Mononuclear cell (primary cell): Measurements from ENCODE around the gene MCF2L2. TPM values are rescaled to one million over a fixed set of nuclear protein-coding genes. Genes with fewer than 3 reads are reported as not detected.
"Not testable (repeated sequence)": the region's sequence is repeated elsewhere in the genome, so short reads cannot be mapped to it uniquely, and the experiment has no call there.

Source experiments
- H3K27me3 ChIP-seq: 2 replicates; pipeline ENCODE4 v1.6.0; 2011; ENCODE audit warnings: low read length, control low read depth; ENCODE audit not compliant: insufficient read depth
- H3K4me1 ChIP-seq: 2 replicates; pipeline ENCODE4 v1.5.1; 2011; ENCODE audit warnings: mild to moderate bottlenecking, low read length, control low read depth; ENCODE audit not compliant: insufficient read depth
- H3K4me3 ChIP-seq: 2 replicates; pipeline ENCODE4 v1.5.1; 2011; ENCODE audit warnings: mild to moderate bottlenecking, low read length, moderate library complexity
- H3K9me3 ChIP-seq: 2 replicates; pipeline ENCODE4 v1.5.1; 2011; ENCODE audit warnings: low read depth, mild to moderate bottlenecking, control low read depth, low read length
- total RNA-seq: library from RNA; depleted of rRNA; stranded (reverse); fragments of >200 nt; gene quantifications from one replicate; pipeline ENCODE4 v1.2.3, GENCODE V29; 2012

The MCF2L2 gene
- total RNA-seq, 1 donor: 2.9 TPM

DNA sequence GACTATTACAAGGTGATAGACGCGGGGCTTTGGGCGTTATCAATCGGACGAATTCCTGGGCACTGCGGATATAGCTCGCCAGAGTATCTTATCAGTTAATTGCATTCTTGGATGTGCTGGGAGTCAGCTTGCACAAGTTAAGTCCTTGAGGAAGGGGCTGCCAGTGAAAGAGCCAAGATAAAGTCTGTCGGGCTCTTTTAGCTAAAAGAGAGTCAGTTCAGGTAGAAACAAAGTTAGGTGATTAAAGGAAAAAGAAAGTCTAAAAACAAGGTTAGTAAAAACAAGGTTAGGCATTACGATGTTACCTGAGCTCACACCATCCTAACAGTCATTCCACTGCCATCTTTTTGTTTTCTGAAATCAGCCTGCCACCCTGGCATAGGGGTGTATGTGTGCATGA, 6.1 kb upstream of the MCF2L2 start:
- peaks cover 8% of the 10 kb centered on the region for H3K4me1 ChIP-seq
- no peak overlapping the region for H3K4me3 ChIP-seq
- no peaks in the 10 kb centered on the region for H3K9me3 ChIP-seq
- peaks cover 13% of the 10 kb centered on the region for H3K27me3 ChIP-seq

DNA sequence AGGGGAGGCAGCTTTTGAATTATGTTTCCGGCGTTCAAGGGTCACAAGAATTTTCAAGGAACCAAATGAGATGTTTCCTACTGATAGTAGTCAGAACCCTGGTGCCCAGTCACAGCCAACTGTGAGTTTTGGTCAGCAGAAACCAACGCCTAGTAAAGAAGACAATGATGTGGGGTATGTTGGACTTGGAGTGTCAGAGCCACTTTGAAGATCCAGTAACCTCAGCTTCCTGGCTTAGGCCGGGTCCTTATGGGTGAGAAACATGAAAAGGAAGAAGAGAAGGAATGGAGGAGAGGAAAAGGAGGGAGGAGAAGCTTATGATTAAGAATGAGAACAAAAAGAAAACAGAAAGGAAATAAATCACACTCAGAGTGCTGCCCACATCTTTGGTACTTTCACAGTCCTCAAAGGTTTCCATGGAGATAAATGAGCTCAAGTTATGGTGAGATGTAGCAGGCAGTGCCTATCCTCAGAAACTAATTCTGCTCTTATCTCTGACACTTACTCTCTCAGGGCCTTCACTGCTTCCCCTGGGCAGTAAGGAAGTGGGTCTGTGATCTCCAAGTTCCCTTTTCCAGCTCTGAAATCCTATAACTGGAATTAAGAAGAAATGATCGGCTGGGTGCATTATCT, 2.0 kb upstream of the MCF2L2 start:
- peaks cover 22% of the 10 kb centered on the region for H3K4me1 ChIP-seq
- H3K9me3 ChIP-seq: no peaks in the 10 kb centered on the region
- H3K4me3 ChIP-seq: no peak overlapping the region
- H3K27me3 ChIP-seq: peaks cover 40% of the 10 kb centered on the region

DNA sequence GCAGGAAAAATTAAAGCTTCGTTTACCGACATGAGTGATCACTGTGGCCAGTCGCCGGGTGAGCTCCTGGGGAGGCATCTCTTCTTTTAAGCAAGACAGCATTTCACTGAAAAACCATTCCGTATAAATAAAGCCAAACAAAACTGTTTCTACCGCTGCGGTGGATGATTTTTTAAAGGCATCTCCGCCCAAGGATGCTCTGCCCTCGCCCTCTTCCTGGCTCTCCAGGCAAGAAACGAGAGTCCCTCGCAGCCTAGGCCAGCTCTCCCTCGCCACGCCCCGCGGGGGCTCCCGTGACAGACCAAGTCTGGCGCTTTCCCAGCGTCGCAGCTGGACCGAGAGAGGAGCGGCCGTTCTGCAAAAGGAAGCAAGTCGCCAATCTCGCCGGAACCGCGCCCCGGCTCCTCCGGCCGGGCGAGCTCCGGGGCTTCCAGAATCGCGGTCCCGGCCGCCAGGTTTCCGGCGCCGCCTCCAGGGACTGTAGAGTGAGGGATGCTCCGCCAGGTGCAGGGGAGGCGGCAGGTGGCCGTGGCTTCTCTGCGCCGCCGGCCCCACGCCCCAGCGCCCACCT, 458 bp downstream of the MCF2L2 start:
- Histone ChIP-seq H3K4me1 (peaks cover 22% of the 10 kb centered on the region), H3K4me3 (peak overlapping the region; percentile 55), H3K9me3 (no peaks in the 10 kb centered on the region), H3K27me3 (peaks cover 40% of the 10 kb centered on the region)

DNA sequence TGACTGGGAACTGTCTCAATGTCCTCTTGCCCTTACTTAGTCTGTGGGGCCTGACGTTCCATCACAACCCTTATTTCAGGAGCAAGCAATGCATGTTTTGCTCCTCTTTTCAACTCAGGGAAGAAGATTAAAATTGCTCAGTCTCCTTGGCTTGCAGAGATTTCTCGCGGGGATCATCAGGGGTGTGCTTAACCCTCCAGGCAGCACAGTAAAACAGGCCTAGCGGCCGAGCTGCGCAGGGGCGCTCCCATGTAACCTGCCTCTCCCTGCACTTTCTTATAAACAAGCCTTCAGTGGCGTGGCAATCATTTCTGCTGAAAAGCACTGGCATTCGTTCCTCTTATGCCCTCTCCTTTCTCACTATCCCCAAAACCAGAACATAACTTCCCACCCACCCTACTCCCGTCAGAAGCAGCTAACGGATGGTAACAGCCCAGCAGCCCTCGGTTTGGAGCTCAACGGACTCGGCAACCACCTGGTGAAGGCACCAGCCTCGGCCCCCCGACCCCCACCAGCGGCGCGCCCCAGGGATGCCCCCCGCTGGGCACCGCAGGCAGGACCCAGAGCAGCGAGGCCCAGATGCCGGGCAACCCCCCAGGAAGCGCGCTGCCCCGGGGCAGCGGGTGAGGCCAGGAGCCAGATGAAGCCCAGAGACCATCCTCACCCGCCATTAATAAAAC, 1.1 kb downstream of the MCF2L2 start:
- Histone ChIP-seq H3K4me1 (peaks cover 22% of the 10 kb centered on the region), H3K4me3 (peak overlapping the region; percentile 55), H3K27me3 (peaks cover 39% of the 10 kb centered on the region), H3K9me3 (no peaks in the 10 kb centered on the region)

DNA sequence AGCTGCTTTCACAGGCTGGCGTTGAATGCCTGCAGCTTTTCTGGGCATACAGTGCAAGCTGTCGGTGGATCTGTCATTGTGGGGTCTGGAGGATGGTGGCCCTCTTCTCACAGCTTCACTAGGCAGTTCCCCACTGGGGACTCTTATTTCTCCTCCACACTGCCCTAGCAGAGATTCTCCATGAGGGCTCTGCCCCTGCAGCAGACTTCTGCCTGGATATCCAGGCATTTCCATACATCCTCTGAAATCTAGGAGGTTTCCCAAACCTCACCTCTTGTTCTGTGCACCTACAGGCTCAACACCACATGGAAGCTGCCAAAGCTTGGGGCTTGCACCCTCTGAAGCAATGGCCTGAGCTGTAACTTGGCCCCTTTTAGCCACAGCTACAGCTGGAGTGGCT, 9.6 kb downstream of the MCF2L2 start:
- peaks cover 14% of the 10 kb centered on the region for H3K9me3 ChIP-seq
- H3K4me3 ChIP-seq, H3K4me1 ChIP-seq, H3K27me3 ChIP-seq: not testable (repeated sequence)

DNA sequence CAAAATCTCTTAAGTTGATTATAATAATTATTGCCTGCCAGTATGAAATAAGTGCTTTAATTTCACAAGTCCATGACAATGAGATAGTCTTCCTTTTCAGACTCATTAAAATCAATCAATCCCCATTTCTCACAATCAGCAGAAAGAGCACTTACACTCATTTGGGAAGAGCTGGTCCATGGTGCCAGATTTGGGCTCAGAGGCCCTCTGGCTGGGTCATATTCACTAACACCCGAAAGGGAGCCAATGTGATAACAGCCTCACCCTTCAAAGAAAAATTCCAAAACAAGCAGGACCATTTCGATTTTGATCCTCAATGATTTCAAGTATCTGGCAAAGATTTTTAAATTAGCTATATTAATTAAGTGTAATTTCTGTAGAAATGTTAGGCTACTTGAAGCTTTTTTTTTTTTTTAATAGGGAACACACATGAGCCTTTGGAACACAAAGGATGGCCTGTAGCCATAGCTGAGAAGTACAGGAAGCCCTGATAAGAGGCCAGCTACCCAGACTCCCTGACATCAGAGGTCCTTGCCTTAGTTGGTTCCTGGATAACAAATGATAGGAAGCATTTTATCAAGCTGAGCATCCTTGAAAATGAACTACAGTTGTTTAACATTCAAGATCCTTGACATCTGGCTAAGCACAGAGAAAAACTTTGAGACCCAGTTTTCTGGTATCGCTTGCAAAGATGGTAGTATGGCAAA, 17.1 kb downstream of the MCF2L2 start:
- no peaks in the 10 kb centered on the region for H3K4me1 ChIP-seq
- no peak overlapping the region for H3K4me3 ChIP-seq
- no peaks in the 10 kb centered on the region for H3K27me3 ChIP-seq
- no peaks in the 10 kb centered on the region for H3K9me3 ChIP-seq

DNA sequence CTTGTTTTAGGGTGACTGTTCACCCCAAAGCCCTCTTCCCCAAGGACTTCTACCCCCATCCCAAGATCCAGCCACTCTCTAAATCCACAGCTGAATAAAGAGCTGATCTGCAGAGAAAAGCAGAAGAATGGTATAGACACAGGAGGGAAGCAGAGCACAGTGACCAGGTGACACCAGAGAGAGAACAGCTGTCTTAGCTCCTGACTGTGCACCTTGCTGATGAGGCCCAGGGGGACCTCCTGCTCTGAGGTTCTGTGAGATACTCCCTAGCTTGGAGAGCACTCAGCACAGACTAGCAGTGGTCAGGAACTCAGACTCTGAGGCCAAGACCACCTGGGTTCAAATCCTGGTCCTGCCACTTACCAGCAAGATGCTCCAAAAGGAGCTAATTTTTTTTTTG, 17.7 kb downstream of the MCF2L2 start:
- Histone ChIP-seq H3K9me3 (no peaks in the 10 kb centered on the region), H3K4me3 (no peak overlapping the region), H3K4me1 (no peaks in the 10 kb centered on the region), H3K27me3 (no peaks in the 10 kb centered on the region)

DNA sequence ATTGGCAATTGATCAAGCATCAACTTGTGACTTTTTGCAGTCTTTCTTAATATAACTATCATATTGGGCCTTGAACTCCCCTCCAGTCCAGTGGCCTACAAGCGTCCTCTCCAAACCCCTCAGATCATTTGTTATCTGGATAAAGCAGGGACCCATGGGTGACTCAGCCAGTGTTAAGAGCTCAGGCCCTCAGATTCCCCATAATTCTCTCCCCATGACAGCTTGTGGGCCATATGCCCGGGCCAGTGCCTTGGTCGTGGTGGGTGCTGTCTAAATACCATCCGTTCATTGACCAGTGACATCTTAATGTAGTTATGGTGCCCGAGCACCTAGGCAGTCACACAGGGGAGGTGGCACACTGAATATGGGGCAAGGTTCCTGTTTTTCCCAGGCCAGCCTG, 18.1 kb downstream of the MCF2L2 start:
- H3K27me3 ChIP-seq: no peaks in the 10 kb centered on the region
- no peaks in the 10 kb centered on the region for H3K9me3 ChIP-seq

DNA sequence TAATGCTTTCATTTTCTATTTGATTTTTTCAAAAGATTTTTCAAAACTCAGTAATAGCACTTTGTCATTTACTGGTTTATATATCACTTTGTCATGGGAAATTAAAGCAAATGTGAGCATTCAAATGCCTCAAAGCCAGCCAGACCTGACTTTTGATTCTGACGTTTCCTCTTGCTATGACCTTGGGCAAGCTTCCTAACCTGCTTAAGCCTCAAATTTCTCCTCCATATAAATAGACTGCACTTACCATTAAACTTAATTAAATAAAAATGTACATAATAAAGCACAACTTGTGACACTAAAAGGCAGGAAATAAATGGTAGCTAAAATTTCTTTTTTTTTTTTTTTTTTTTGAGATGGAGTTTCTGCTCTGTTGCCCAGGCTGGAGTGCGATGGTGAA, 19.2 kb downstream of the MCF2L2 start:
- H3K27me3 ChIP-seq: no peaks in the 10 kb centered on the region
- H3K9me3 ChIP-seq: no peaks in the 10 kb centered on the region
- no peaks in the 10 kb centered on the region for H3K4me1 ChIP-seq
- no peak overlapping the region for H3K4me3 ChIP-seq

More for the DNA sequence above, 18.1 kb downstream of the MCF2L2 start:
- H3K4me1 ChIP-seq: no peaks in the 10 kb centered on the region
- no peak overlapping the region for H3K4me3 ChIP-seq

DNA sequence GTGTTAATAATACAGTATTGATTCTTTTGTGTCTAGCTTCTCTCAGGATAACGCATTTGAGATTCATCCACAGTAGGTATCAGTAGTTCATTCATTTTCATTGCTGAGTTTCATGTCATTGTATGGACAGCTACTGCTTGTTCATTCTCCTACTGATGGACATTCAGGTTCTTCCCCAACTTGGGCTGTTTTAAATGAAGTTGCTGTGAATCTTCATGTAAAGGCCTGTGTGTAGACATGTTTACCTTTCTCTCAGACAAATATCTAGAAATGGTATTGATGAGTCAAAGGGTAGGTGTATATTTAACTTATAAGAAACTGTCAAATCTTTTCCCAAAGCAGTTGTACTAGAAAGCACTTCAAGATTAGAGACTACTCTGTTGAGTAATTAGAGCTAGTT, 26.7 kb downstream of the MCF2L2 start:
- Histone ChIP-seq H3K9me3 (no peaks in the 10 kb centered on the region), H3K4me1 (no peaks in the 10 kb centered on the region), H3K4me3 (no peak overlapping the region), H3K27me3 (no peaks in the 10 kb centered on the region)

DNA sequence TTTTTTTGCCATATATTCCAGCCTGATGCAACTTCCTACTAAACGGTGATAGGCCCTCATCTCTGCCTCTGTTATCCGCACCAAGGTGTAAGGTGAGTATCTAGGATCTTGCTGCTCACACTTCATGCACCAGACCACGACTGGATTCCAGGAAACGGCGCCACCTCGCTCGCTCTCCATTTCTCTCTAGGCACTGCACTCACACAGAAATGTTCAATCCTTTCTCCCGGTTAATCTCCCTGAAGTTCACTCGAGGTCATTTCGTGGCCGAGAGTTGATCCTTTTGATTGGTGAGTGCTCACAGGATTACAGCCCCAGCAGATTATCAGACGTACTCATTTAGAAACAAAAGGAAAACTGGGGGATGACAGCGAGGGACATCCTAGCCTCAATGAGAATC, 28.1 kb downstream of the MCF2L2 start:
- no peaks in the 10 kb centered on the region for H3K4me1 ChIP-seq
- H3K4me3 ChIP-seq: no peak overlapping the region
- no peaks in the 10 kb centered on the region for H3K9me3 ChIP-seq
- no peaks in the 10 kb centered on the region for H3K27me3 ChIP-seq

DNA sequence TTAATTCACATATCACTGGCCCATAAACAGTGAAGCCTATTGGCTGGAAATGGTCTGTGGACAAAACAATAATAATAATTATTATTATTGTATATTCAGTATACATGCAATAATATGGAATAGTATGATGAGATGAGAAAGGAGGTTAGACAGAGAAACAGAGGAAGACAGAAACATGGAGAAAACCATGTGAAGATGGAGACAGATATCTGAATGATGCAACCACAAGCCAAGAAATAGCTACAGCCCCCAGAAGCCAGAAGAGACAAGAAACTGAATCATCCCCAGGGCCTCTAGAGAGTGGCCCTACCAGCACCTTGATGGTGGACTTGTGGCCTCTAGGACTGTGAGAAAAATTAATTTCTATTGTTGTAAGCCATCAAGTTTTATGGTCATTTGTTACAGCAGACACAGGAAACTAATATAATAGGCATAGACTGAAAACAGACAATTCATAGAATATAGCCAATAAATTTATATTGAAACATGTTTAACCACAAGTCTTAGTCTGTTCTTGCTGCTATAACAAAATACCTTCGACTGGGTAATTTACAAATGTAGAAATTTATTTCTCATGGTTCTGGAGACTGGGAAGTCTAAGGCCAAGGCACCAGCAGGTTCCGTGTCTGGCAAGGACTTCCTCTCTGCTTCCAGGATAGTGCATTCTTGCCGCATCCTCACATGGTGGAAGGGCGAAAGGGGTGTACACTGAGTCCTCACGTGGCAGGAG, 31.6 kb downstream of the MCF2L2 start:
- Histone ChIP-seq H3K27me3 (no peaks in the 10 kb centered on the region), H3K4me1 (no peaks in the 10 kb centered on the region), H3K9me3 (no peaks in the 10 kb centered on the region), H3K4me3 (no peak overlapping the region)

DNA sequence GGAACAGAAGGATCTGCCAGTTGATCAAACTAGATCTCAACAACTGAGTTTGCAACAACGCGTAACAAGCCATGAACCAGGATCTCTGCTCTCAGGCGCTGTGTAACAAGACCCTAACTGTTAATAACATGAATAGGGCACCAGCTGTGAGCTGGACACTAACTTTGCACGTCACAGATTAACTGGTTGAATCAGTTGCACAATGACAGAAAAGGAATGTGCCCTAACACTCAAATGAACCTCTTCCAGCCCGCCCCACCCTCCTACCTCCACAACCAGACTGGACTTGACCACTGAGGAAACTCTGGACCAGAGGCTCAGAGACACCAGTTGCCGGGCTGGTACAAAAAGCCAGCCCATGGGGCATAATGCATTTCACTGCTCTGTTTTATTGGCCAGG, 34.3 kb downstream of the MCF2L2 start:
- Histone ChIP-seq H3K27me3 (no peaks in the 10 kb centered on the region), H3K4me3 (no peak overlapping the region), H3K4me1 (no peaks in the 10 kb centered on the region), H3K9me3 (no peaks in the 10 kb centered on the region)

DNA sequence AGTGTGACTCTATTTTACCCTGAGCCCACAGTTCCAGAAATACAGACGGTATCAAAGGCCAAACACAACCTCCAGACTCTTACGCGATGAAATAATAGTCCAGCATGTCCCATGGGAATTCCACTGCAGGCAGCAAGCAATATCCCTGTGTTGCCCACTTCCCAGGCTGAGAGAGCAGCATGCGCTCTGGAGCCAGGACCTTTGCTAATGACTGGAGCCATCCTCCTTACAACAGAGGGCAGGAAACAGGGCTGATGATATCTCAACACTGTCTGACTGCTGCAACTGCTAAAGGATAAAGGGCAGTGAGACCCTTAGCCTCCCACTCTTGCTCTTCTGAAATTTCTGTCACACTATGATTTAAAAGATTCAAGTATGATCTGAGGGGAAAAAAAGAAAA, 34.8 kb downstream of the MCF2L2 start:
- no peaks in the 10 kb centered on the region for H3K9me3 ChIP-seq
- no peak overlapping the region for H3K4me3 ChIP-seq
- H3K27me3 ChIP-seq: no peaks in the 10 kb centered on the region
- H3K4me1 ChIP-seq: no peaks in the 10 kb centered on the region
